LHCN-M2 (cell line): Measurements from ENCODE around the gene EVC2. TPM values are rescaled to one million over a fixed set of nuclear protein-coding genes. Genes with fewer than 3 reads are reported as not detected.

ENCODE experiments used
- total RNA-seq: library from RNA; depleted of rRNA; stranded (reverse); fragments of >200 nt; gene quantifications from 2 replicates; pipeline ENCODE4 v1.2.3, GENCODE V29; 2014; rRNA removed

Gene EVC2
- total RNA-seq, 1 experiment from 2014 or later = 18.0 TPM

Other genes with a start within 250 kb of the EVC2 start
- 168 and 219 TPM in 2 replicates for gene EVC, start 2.6 kb upstream of the EVC2 start, total RNA-seq
- 5.7 and 7.3 TPM in 2 replicates for gene CRMP1, start 184.5 kb upstream of the EVC2 start, total RNA-seq